Spleen (tissue), 11 donors: ENCODE measurements around the gene RPL21. TPM values are rescaled to one million over a fixed set of nuclear protein-coding genes. Genes with fewer than 3 reads are reported as not detected.
"Not testable (repeated sequence)": the region's sequence is repeated elsewhere in the genome, so short reads cannot be mapped to it uniquely, and the experiment has no call there.

Experiments
- DNase-seq: peaks from one replicate; pipeline ENCODE4 v3.0.0-alpha.2; 2020
- H3K27ac ChIP-seq, 8 donors: fragments of 200-600 bp; sonication (generic) in 7 of 8; 1 replicate in 4 of 8; 2 replicates in 4 of 8; pipeline versions ENCODE4 v1.5.0 to v1.8.0; 2016 to 2021; ENCODE audit warnings: inconsistent platforms in 4 of 8, mild to moderate bottlenecking in 4 of 8, moderate library complexity in 1 of 8
- H3K27me3 ChIP-seq, 7 donors: fragments of 200-600 bp; sonication (generic) in 6 of 7; replicated peaks in 1 of 7; 1 replicate in 4 of 7; 2 replicates in 3 of 7; pipeline versions ENCODE4 v1.5.0 to v1.8.0; 2016 to 2021; ENCODE audit warnings: inconsistent platforms in 3 of 7, mild to moderate bottlenecking in 1 of 7
- H3K36me3 ChIP-seq, 6 donors: fragments of 200-600 bp; sonication (generic) in 5 of 6; 1 replicate in 4 of 6; 2 replicates in 2 of 6; pipeline versions ENCODE4 v1.5.0 to v1.8.0; 2016 to 2021; ENCODE audit warnings: inconsistent platforms in 2 of 6
- H3K4me1 ChIP-seq, 6 donors: fragments of 200-600 bp; sonication (generic) in 5 of 6; 1 replicate in 3 of 6; 2 replicates in 3 of 6; pipeline versions ENCODE4 v1.5.0 to v1.8.0; 2016 to 2021; ENCODE audit warnings: inconsistent platforms in 3 of 6
- H3K4me3 ChIP-seq, 8 donors: fragments of 200-600 bp; sonication (generic) in 7 of 8; 1 replicate in 4 of 8; 2 replicates in 4 of 8; pipeline versions ENCODE4 v1.5.0 to v1.8.0; 2016 to 2021; ENCODE audit warnings: inconsistent platforms in 4 of 8, mild to moderate bottlenecking in 4 of 8, moderate library complexity in 2 of 8
- H3K9me3 ChIP-seq, 8 donors: fragments of 200-600 bp; sonication (generic) in 7 of 8; 1 replicate in 4 of 8; 2 replicates in 4 of 8; pipeline versions ENCODE4 v1.5.0 to v1.8.0; 2016 to 2021; ENCODE audit warnings: inconsistent platforms in 4 of 8
- CTCF ChIP-seq, 11 experiments: fragments of 200-600 bp in 7 of 11; fragments of 450-650 bp in 4 of 11; sonication (generic) in 4 of 11; IDR thresholded peaks in 8 of 11; conservative IDR thresholded peaks in 3 of 11; 1 replicate in 7 of 11; 2 replicates in 4 of 11; pipeline versions ENCODE4 v1.4.0 to v1.8.0; 2016 to 2021; ENCODE audit warnings: antibody characterized with exemption in 11 of 11, inconsistent platforms in 4 of 11, mild to moderate bottlenecking in 1 of 11
- POLR2A ChIP-seq, 3 donors: fragments of 450-650 bp; IDR thresholded peaks; one replicate each; pipeline ENCODE4 v1.5.1; 2017; ENCODE audit warnings: antibody characterized with exemption in 3 of 3, mild to moderate bottlenecking in 1 of 3
- POLR2AphosphoS5 ChIP-seq, 3 donors: sonication (generic); formaldehyde crosslinking; IDR thresholded peaks; one replicate each; pipeline ENCODE4 v1.5.1; 2017; ENCODE audit warnings: antibody characterized with exemption in 3 of 3
- WGBS, 5 donors: extraction: QIAGEN DNeasy Blood & Tissue Kit in 3 of 5; methylation state at CpG; one replicate each; pipeline versions ENCODE4 v1.1.5 to v1.1.7; 2013 to 2018; 5-methylcytosine and 5-hydroxymethylcytosine counted together
- intact Hi-C: fragments of 100-400 bp; cut with DNase I; formaldehyde crosslinking; loops from one replicate; pipeline ENCODE4 v1.15.0; 2023; ENCODE audit warnings: low total_unique reads
- polyA plus RNA-seq, 3 donors: library from polyadenylated mRNA; stranded (reverse); fragments of 200-250 nt; gene quantifications; one replicate each; pipeline ENCODE4 v1.2.1, GENCODE V29; 2013
- total RNA-seq, 7 donors: library from RNA; depleted of rRNA in 3 of 7; stranded (reverse); fragments of >200 nt in 3 of 7; fragmentation: NEBNext Ultra II Directional in 4 of 7; extraction: Animal tissue kit (Norgen Biotek cat#: 25700) in 4 of 7; gene quantifications; one replicate each; pipeline versions ENCODE4 v1.1.0 to v1.2.1, GENCODE V29; 2016 to 2021
- donor health status: healthy with polysubstance abuse.
- donor health status: DM: no; HTN: no; CAD: no; lungs with moderate emphysema.
- donor health status: DM: no; HTN: no; CAD: no.
- donor health status: Bipolar disorder and iron deficiency.
- donor health status: healthy.
- donor health status: DM: no; HTN: no; CAD: no.
- donor health status: DM: yes; HTN: yes; CAD: no.

The RPL21 gene
- total and polyA plus RNA-seq, 10 donors: 876 to 2,187 (median 1,134) TPM

DNA sequence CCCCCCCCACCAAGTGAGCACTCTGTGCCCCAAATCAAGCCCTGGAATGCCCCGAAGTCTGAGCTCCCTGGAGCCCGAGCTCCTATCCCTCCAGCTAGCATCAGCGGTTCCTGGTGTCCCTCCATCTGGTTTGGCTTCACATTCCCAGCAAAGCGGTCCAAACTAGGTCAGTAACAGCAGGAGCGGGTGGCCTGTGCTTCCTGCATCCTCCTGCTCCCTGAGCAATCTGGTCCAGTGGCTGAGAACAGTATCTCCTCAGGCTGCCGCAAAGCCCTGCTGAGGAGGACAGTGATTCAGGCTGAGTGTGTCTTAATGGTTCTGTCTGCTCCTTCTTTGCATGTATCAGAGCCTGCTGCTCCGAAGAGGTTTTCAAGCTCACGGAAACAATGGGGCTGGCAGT lies 45.1 kb downstream of the RPL21 start:
- intact Hi-C loops: no loop called here
- Histone ChIP-seq H3K4me1 (peaks cover 0 to 8% (median 4%) of the 10 kb centered on the region in 6 donors), H3K27me3 (peaks cover 0 to 5% (median 0%) of the 10 kb centered on the region in 7 donors), H3K4me3 (no peak overlapping the region), H3K27ac (no peak overlapping the region), H3K36me3 (no peaks in the 10 kb centered on the region), H3K9me3 (no peaks in the 10 kb centered on the region)
- WGBS, 5 donors: 85 to 95% (median 89%) methylated on average over 8 of the region's 8 CpGs
- TF ChIP-seq POLR2AphosphoS5 (IDR thresholded peaks at IDR 0.05) (no peak), POLR2A (IDR thresholded peaks at IDR 0.05) (no peak), CTCF (IDR thresholded peaks at IDR 0.05 in 8 of 11, conservative IDR thresholded peaks at IDR 0.05 in 3 of 11) (no peak)
- no peak for DNase-seq

GRCh38 chr13:27298849-27299248 lies 47.5 kb downstream of the RPL21 start:
- peaks cover 0 to 4% (median under 1%) of the 10 kb centered on the region in 6 donors for H3K4me1 ChIP-seq
- H3K36me3 ChIP-seq: no peaks in the 10 kb centered on the region
- no peaks in the 10 kb centered on the region for H3K9me3 ChIP-seq
- WGBS, 5 donors: 61 to 79% (median 62%) methylated on average over 5 of the region's 5 CpGs
- no peak for DNase-seq
- TF ChIP-seq CTCF (IDR thresholded peaks at IDR 0.05 in 8 of 11, conservative IDR thresholded peaks at IDR 0.05 in 3 of 11) (no peak), POLR2A (IDR thresholded peaks at IDR 0.05) (no peak), POLR2AphosphoS5 (IDR thresholded peaks at IDR 0.05) (no peak)
- no peak overlapping the region for H3K4me3 ChIP-seq
- H3K27ac ChIP-seq: no peak overlapping the region
- intact Hi-C loops: no loop called here
- H3K27me3 ChIP-seq: peaks cover 0 to 5% (median 0%) of the 10 kb centered on the region in 7 donors

DNA sequence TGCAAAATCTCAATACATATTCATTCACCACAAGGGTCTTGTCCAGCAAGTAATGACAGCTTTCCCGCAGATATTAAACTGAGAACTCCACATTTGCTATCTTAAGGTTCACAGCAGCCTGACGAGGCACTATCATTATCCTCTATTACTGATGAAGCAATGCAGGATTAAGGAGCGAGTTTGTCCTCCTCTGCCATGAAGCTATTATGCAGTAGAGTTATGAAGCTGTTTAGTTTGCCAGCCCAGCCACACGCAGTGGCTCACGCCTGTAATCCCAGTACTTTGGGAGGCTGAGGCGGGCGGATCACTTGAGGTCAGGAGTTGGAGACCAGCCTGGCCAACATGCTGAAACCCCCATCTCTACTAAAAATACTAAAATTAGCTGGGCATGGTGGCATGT lies 49.0 kb downstream of the RPL21 start:
- H3K27ac ChIP-seq, H3K36me3 ChIP-seq, H3K9me3 ChIP-seq, H3K4me3 ChIP-seq, H3K27me3 ChIP-seq, DNase-seq, intact Hi-C loops, H3K4me1 ChIP-seq: not testable (repeated sequence)
- 88 to 98% (median 89%) methylated on average over 7 of the region's 7 CpGs for WGBS, 5 donors

GRCh38 chr13:27300941-27301586 lies 49.7 kb downstream of the RPL21 start:
- WGBS, 5 donors: 81 to 95% (median 87%) methylated on average over 6 of the region's 6 CpGs
- intact Hi-C loops: no loop called here

More at GRCh38 chr13:27300941-27301586, 49.7 kb downstream of the RPL21 start:
- Histone ChIP-seq H3K9me3 (no peaks in the 10 kb centered on the region), H3K27ac (no peak overlapping the region), H3K4me1 (peaks cover 0 to 5% (median 0%) of the 10 kb centered on the region in 6 donors), H3K27me3 (peaks cover 0 to 5% (median 0%) of the 10 kb centered on the region in 7 donors), H3K4me3 (no peak overlapping the region), H3K36me3 (no peaks in the 10 kb centered on the region)
- DNase-seq: no peak
- TF ChIP-seq POLR2A (IDR thresholded peaks at IDR 0.05) (no peak), POLR2AphosphoS5 (IDR thresholded peaks at IDR 0.05) (no peak), CTCF (IDR thresholded peaks at IDR 0.05 in 8 of 11, conservative IDR thresholded peaks at IDR 0.05 in 3 of 11) (no peak)
